HepG2 (cell line): ENCODE measurements around the gene AFF2. TPM values are rescaled to one million over a fixed set of nuclear protein-coding genes. Genes with fewer than 3 reads are reported as not detected.

Source experiments
- ATF4 ChIP-seq, 2 experiments: fragments of 450-650 bp in 1 of 2; sonication (generic) in 1 of 2; formaldehyde crosslinking; IDR thresholded peaks; 2 replicates each; pipeline versions ENCODE4 v1.5.0 to v1.8.0; 2020 to 2022; ENCODE audit warnings: mild to moderate bottlenecking in 1 of 2, missing genetic modification reagents in 1 of 2
- KDM5B ChIP-seq: sonication (generic); formaldehyde crosslinking; IDR thresholded peaks from 2 replicates; pipeline ENCODE4 v1.4.0; 2020; ENCODE audit warnings: missing genetic modification reagents, mild to moderate bottlenecking, borderline replicate concordance
- PATZ1 ChIP-seq: sonication (generic); formaldehyde crosslinking; IDR thresholded peaks from 2 replicates; pipeline ENCODE4 v1.4.0; 2020; ENCODE audit warnings: missing genetic modification reagents
- TP53 ChIP-seq: sonication (generic); formaldehyde crosslinking; conservative IDR thresholded peaks from 2 replicates; pipeline ENCODE4 v1.4.0; 2020; ENCODE audit warnings: missing genetic modification reagents
- ZNF567 ChIP-seq: sonication (generic); formaldehyde crosslinking; IDR thresholded peaks from 2 replicates; pipeline ENCODE4 v1.8.1; 2023; ENCODE audit warnings: mild to moderate bottlenecking, missing genetic modification reagents, borderline replicate concordance
- polyA plus RNA-seq, 8 experiments: library from polyadenylated mRNA; depleted of rRNA in 3 of 8; stranded (reverse) in 7 of 8; unstranded in 1 of 8; fragments of >200 nt; fragmentation: Illumina TruSeq in 4 of 8; extraction: Trizol in 4 of 8; gene quantifications; 2 replicates each; pipeline versions ENCODE4 v1.2.1 to v1.2.3, GENCODE V29; 2011 to 2016; ENCODE audit warnings: low read depth in 4 of 8, missing spikeins in 1 of 8, mixed read lengths in 1 of 8; ENCODE audit not compliant: insufficient read depth in 1 of 8
- total RNA-seq, 5 experiments: library from RNA; depleted of rRNA; stranded (reverse); fragments of >200 nt; fragmentation: Illumina TruSeq; extraction: Trizol; gene quantifications; 2 replicates each; pipeline ENCODE4 v1.2.3, GENCODE V29; 2016; ENCODE audit warnings: low read depth in 1 of 5
- TF ChIP-seq, protein P1 (sequence below): sonication (generic); formaldehyde crosslinking; IDR thresholded peaks from 2 replicates; pipeline ENCODE4 v1.9.0; 2021; ENCODE audit warnings: mild to moderate bottlenecking, missing genetic modification reagents

AFF2 gene
- total and polyA plus RNA-seq, 2 of the 13 experiments (the other 11 are each of a cell fraction or from before 2014, with no cell fraction given), result not detected

- TF ChIP-seq TP53, result no peak
- TF ChIP-seq ZNF567 (CRISPR knock-in tag), result no peak
- no peak for TF ChIP-seq PATZ1 (CRISPR knock-in tag)
- TF ChIP-seq KDM5B, result no peak
- no peak for TF ChIP-seq ATF4 (CRISPR knock-in tag; IDR thresholded peaks at IDR 0.05)
- TF ChIP-seq, protein P1, sequence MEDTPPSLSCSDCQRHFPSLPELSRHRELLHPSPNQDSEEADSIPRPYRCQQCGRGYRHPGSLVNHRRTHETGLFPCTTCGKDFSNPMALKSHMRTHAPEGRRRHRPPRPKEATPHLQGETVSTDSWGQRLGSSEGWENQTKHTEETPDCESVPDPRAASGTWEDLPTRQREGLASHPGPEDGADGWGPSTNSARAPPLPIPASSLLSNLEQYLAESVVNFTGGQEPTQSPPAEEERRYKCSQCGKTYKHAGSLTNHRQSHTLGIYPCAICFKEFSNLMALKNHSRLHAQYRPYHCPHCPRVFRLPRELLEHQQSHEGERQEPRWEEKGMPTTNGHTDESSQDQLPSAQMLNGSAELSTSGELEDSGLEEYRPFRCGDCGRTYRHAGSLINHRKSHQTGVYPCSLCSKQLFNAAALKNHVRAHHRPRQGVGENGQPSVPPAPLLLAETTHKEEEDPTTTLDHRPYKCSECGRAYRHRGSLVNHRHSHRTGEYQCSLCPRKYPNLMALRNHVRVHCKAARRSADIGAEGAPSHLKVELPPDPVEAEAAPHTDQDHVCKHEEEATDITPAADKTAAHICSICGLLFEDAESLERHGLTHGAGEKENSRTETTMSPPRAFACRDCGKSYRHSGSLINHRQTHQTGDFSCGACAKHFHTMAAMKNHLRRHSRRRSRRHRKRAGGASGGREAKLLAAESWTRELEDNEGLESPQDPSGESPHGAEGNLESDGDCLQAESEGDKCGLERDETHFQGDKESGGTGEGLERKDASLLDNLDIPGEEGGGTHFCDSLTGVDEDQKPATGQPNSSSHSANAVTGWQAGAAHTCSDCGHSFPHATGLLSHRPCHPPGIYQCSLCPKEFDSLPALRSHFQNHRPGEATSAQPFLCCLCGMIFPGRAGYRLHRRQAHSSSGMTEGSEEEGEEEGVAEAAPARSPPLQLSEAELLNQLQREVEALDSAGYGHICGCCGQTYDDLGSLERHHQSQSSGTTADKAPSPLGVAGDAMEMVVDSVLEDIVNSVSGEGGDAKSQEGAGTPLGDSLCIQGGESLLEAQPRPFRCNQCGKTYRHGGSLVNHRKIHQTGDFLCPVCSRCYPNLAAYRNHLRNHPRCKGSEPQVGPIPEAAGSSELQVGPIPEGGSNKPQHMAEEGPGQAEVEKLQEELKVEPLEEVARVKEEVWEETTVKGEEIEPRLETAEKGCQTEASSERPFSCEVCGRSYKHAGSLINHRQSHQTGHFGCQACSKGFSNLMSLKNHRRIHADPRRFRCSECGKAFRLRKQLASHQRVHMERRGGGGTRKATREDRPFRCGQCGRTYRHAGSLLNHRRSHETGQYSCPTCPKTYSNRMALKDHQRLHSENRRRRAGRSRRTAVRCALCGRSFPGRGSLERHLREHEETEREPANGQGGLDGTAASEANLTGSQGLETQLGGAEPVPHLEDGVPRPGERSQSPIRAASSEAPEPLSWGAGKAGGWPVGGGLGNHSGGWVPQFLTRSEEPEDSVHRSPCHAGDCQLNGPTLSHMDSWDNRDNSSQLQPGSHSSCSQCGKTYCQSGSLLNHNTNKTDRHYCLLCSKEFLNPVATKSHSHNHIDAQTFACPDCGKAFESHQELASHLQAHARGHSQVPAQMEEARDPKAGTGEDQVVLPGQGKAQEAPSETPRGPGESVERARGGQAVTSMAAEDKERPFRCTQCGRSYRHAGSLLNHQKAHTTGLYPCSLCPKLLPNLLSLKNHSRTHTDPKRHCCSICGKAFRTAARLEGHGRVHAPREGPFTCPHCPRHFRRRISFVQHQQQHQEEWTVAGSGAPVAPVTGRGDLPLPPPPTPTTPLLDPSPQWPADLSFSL (CRISPR knock-in tag), result no peak
These were observed 163.8 kb downstream of the AFF2 start (continued) for GRCh38 chrX:148664171-148664570.
